ENCODE data around the gene EXOC3L2.
A peak's percentile ranks its signal among the peaks of the same experiment; 100 is the strongest.

The EXOC3L2 gene

GRCh38 chr19:45218911-45219743 lies 26.1 kb downstream of the EXOC3L2 start:
- DNase-seq (ENCODE audit: low spot score) = no peak

- no peak for DNase-seq (ENCODE audit: low spot score)
These were observed 26.8 kb downstream of the EXOC3L2 start for GRCh38 chr19:45218426-45218825.

- no peak for DNase-seq (ENCODE audit: low spot score)
These were observed 27.3 kb downstream of the EXOC3L2 start for GRCh38 chr19:45217957-45218334.

- no peak for DNase-seq (ENCODE audit: low spot score)
These were observed 27.8 kb downstream of the EXOC3L2 start for GRCh38 chr19:45217193-45217956.

GRCh38 chr19:45216667-45217066 lies 28.5 kb downstream of the EXOC3L2 start:
- no peak for DNase-seq (ENCODE audit: low spot score)

DNA sequence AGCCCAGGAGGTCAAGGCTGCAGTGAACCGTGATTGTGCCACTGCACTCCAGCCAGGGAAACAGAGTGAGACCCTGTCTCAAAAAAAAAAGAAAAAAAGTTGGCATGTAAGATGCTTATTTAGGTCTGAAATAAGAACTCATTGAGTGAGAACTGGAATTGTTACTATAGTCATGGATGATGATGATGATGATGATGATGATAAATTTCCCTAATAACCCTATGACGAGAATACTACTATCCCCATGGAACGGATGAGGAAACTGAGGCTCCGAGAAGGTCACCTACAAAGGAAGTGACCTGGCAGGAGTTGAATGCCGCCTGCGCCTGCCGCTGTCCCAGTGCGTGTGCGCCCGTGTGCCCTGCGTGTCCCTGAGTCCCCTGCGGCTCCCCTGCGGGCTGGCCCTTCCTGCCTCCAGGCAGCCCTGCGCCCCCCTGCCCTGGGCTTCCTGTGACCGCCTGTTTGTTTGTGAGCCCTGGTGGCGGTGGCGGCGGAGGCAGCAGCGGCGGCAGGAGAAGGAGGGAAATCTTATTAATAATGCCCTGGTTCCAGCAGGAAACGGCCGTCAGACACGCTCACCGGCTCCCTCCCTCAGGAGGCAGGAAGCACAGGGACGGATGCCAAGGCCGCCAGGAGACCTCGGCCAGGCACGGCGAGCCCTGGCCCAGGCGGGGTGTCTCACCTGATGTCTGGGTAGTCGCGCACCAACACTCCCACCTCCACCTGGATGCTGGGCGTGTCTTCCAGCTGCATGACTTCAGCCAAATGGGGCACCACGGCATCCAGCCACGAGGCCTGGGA lies 29.6 kb downstream of the EXOC3L2 start:
- DNase-seq (ENCODE audit: low spot score) = no peak

GRCh38 chr19:45213031-45213430 lies 32.2 kb downstream of the EXOC3L2 start:
- DNase-seq (ENCODE audit: low spot score) = no peak

- no peak for DNase-seq (ENCODE audit: low spot score)
These were observed 33.3 kb downstream of the EXOC3L2 start for GRCh38 chr19:45211751-45212381.

GRCh38 chr19:45206328-45206727 lies 38.9 kb downstream of the EXOC3L2 start:
- no peak for DNase-seq (ENCODE audit: low spot score)

DNA sequence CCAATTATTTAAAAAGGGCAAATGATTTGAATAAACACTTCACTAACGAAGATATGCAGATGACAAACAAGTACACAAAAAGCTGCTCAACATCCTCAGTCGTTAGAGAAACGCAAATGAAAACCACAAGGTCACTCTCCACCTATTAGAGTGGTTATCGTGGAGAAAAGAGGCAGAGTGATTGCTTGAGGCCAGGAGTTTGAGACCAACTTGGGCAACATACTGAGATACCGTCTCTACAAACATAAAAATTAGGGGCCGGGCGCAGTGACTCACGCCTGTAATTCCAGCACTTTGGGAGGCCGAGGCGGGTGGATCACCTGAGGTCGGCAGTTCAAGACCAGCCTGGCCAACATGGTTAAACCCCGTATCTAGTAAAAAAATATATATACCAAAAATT lies 39.4 kb downstream of the EXOC3L2 start:
- DNase-seq (ENCODE audit: low spot score) = no peak

DNA sequence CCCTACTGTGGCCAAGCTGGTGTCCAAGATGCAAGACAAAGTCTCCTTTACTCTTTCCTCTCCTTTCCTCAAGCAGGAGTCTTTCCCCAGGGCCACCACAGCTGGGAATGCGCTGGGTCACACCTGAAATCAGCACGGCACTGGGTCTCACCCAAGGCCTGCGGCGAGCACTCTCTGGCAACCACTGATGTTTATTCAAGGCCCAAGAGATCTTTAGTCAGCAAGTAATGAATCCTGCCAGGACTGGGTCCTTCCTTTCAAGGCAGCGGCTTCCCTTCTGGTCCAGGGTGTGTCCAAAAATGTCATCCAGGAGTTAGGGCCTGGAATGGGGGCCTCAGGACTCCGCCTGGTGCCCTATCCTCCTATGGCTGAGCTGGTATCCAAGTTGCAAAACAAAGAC lies 42.6 kb downstream of the EXOC3L2 start:
- DNase-seq (ENCODE audit: low spot score) = no peak

- no peak for DNase-seq (ENCODE audit: low spot score)
These were observed 44.6 kb downstream of the EXOC3L2 start for GRCh38 chr19:45200568-45200967.

DNA sequence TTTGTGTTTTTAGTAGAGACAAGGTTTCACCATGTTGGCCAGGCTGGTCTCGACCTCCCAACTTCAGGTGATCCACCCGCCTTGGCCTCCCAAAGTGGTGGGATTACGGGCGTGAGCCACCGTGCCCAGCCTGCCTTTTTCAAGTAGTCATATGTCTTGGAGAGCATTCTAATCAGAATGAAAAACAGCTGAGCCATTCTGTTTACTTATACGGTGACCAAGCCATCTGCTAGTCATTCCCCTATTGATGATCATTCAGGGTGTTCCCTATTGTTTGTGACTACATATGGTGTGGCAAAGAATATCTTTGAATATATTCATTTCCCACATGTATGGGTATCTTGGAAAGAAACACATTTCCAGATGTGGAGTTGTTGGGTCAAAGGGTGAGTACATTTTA lies 49.4 kb downstream of the EXOC3L2 start:
- DNase-seq (ENCODE audit: low spot score) = peak; percentile 14

DNA sequence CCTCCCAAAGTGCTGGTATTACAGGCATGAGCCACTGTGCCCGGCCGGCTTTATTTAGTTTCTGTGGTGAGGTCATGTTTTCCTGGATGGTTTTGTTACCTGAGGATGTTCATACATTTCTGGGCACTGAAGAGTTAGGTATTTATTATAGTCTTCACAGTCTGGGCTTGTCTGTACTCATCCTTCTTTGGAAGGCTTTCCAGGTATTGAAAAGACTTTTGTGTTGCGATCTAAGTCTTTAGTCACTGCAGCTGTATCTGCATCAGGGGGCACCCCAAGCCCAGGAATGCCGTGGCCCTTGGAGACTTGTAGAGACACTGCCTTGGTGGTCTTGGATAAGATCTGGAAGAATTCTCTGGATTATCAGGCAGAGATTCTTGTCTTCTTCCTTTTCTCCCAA lies 53.8 kb downstream of the EXOC3L2 start:
- DNase-seq (ENCODE audit: low spot score) = no peak

DNA sequence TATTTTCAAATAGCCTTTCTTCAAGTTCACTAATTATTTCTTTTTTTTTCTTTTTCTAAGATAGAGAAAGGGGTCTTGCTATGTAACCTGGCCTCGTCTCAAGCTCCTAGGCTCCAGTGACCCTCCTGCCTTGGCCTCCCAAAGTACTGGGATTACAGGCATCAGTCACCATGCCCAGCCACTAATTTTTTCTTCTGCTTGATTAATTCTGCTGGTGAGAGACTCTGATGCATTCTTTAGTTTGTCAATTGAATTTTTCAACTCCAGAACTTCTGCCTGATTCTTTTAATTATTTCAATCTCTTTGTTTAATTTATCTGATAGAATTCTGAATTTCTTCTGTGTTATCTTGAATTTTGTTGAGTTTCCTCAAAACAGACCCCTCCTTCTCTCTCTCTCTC lies 55.2 kb downstream of the EXOC3L2 start:
- no peak for DNase-seq (ENCODE audit: low spot score)

DNA sequence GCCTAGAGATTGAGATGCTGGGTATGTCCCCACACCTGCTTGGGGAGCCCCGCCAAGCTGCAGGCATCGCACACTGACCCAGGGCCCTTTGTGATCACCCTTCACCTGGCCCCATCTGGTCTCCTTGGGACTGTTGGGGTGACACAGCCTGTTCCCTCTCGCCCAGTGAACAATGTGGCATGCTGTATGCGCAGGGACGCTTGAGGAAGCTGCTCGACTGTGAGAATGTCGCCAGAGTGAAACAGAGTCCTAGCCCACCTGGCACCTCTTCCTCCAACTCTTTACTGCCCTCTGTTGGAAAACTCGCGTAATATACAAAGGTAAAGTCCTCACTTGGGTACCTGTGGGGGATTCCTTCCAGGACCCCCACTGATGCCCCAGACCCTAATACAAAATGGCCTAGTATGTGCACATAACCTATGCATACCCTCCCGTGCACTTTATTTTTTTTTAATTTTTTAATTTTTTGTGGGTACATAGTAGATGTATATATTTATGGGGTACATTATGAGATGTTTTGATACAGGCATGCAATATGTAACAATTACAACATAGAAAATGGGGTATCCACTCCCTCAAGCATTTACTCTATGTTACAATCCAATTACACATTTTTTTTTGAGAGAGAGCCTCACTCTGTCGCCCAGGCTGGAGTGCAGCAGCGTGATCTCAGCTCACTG lies 57.6 kb downstream of the EXOC3L2 start:
- DNase-seq (ENCODE audit: low spot score) = peak; percentile 48

DNA sequence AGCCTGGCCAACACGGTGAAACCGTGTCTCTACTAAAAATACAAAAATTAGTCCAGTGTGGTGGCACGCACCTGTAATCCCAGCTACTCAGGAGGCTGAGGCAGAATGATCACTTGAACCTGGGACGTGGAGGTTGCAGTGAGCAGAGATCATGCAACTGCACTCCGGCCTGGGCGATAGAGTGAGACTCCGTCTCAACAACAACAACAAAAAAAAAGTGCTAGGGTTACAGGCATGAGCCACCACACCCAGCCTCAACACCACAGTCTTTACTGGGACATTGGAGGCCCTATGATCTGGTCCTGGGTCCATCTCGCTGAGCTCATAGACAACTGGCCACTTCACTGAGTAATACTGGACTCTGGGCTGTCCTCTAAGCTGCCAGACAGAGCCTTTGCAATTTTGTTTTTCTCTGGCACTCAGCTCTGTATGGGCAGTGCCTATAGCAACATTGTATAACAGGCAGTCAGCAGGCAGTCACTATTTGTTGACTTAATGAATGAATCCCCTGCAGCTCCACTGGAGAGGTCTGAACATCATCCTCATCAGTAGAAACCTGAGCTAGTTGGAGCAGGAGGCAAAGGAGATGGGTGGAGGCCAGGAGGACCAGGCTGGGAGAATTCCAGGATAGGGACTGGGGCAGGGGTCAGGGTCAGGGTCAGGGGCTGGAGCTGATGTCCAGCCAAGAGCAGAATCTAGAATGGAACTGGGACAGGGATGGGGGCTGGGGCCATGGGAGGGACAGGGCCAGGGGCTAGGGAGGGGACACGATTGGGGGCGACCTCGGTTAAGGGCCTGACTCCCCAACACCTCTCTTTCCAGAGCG lies 58.5 kb downstream of the EXOC3L2 start:
- no peak for DNase-seq (ENCODE audit: low spot score)

GRCh38 chr19:45184115-45184514 lies 61.1 kb downstream of the EXOC3L2 start:
- DNase-seq (ENCODE audit: low spot score) = no peak

GRCh38 chr19:45182758-45183157 lies 62.4 kb downstream of the EXOC3L2 start:
- no peak for DNase-seq (ENCODE audit: low spot score)

DNA sequence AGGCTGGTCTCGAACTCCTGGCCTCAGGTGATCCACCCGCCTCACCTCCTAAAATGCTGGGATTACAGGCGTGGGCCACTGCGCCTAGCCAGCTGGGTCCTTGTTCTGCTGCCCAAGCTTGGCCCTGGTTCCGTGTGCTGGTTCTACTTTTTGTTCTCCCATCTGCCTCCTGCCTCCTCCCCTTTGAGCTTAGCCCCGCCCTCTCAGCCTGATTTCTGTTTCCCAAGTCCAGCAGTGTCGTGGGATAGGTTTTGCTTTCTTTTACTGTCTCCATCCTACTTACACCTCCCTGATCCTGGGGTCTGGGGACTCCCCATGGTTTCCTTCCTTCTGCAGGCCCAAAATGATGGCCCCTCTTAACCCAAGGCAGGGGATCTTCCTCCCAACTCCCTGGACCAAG lies 64.3 kb downstream of the EXOC3L2 start:
- no peak for DNase-seq (ENCODE audit: low spot score)

DNA sequence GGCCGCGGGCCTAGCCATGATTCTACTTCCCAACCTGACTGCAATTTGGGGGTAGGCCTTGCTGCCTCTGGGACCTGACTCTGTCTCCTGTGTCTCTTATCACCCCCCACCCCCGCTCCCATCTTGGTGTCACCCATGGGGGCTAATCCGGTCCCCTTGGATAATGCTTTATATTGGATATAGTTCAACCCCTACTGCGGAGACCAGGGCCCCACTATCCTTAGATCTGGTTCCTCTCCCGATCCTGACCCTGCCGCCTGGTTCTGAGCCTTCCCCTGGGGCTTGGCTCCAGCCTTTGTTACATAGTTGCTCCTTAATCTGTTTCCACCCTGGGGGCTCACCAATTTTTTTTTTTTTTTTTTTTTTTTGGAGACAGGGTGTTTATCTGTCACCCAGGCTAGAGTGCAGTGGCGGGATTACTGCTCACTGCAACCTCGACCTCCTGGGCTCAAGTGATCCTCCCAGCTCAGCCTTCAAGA lies 65.3 kb downstream of the EXOC3L2 start:
- DNase-seq (ENCODE audit: low spot score) = no peak
